ENCODE measurements around the gene TAS2R60.

GRCh38 chr7:143455491-143455890 is 12.2 kb downstream of the TAS2R60 start:
- no peak for TF ChIP-seq ZBTB33 (IDR thresholded peaks at IDR 0.05; ENCODE audit: borderline replicate concordance, low read depth)
- no peak for TF ChIP-seq YY1 (IDR thresholded peaks at IDR 0.05; ENCODE audit: low read depth)
- TF ChIP-seq RFX5 (IDR thresholded peaks at IDR 0.05; ENCODE audit: low read length): no peak
- TF ChIP-seq TCF12 (IDR thresholded peaks at IDR 0.05): no peak
- TF ChIP-seq CTCF (IDR thresholded peaks at IDR 0.05): no peak
